GM19467 (cell line): ENCODE measurements around the gene OTUD3.
"Not testable (repeated sequence)": the region's sequence is repeated elsewhere in the genome, so short reads cannot be mapped to it uniquely, and the experiment has no call there.

ENCODE experiments used
- ATAC-seq: cut with Tn5 transposase; IDR thresholded peaks from one replicate; pipeline ENCODE4 v1.9.1; 2021; ENCODE audit warnings: mild to moderate bottlenecking, moderate library complexity; ENCODE audit not compliant: unreplicated experiment

The OTUD3 gene

GRCh38 chr1:19866758-19867157, 15.4 kb upstream of the OTUD3 start:
- no peak for ATAC-seq

- ATAC-seq: not testable (repeated sequence)
Measured at GRCh38 chr1:19868575-19868974, 13.6 kb upstream of the OTUD3 start.

GRCh38 chr1:19869453-19869852, 12.7 kb upstream of the OTUD3 start:
- not testable (repeated sequence) for ATAC-seq

- ATAC-seq: no peak
Measured at GRCh38 chr1:19869929-19870328, 12.3 kb upstream of the OTUD3 start.

GRCh38 chr1:19872190-19872589, 10.0 kb upstream of the OTUD3 start:
- ATAC-seq: no peak

- ATAC-seq: no peak
Measured at GRCh38 chr1:19877181-19877750, 4.9 kb upstream of the OTUD3 start.

GRCh38 chr1:19877821-19878636, 4.2 kb upstream of the OTUD3 start:
- no peak for ATAC-seq

- ATAC-seq: no peak
Measured at GRCh38 chr1:19878637-19878985, 3.6 kb upstream of the OTUD3 start.

- ATAC-seq: no peak
Measured at GRCh38 chr1:19879227-19879626, 3.0 kb upstream of the OTUD3 start.

- ATAC-seq: no peak
Measured at GRCh38 chr1:19879661-19880060, 2.5 kb upstream of the OTUD3 start.

GRCh38 chr1:19880841-19881240, 1.4 kb upstream of the OTUD3 start:
- not testable (repeated sequence) for ATAC-seq

GRCh38 chr1:19884312-19884711, 2.1 kb downstream of the OTUD3 start:
- no peak for ATAC-seq

- ATAC-seq: no peak
Measured at GRCh38 chr1:19885821-19886220, 3.6 kb downstream of the OTUD3 start.

GRCh38 chr1:19888112-19888511, 5.9 kb downstream of the OTUD3 start:
- ATAC-seq: no peak

- ATAC-seq: no peak
Measured at GRCh38 chr1:19889656-19890055, 7.5 kb downstream of the OTUD3 start.

- ATAC-seq: no peak
Measured at GRCh38 chr1:19892129-19892528, 9.9 kb downstream of the OTUD3 start.

- no peak for ATAC-seq
Measured at GRCh38 chr1:19892628-19893168, 10.5 kb downstream of the OTUD3 start.

GRCh38 chr1:19893687-19894086, 11.5 kb downstream of the OTUD3 start:
- no peak for ATAC-seq

GRCh38 chr1:19894218-19894617, 12.0 kb downstream of the OTUD3 start:
- no peak for ATAC-seq

- ATAC-seq: no peak
Measured at GRCh38 chr1:19901653-19902052, 19.5 kb downstream of the OTUD3 start.

- no peak for ATAC-seq
Measured at GRCh38 chr1:19903621-19904020, 21.4 kb downstream of the OTUD3 start.

GRCh38 chr1:19907456-19907855, 25.3 kb downstream of the OTUD3 start:
- ATAC-seq: no peak
